LNCAP (cell line): Measurements from ENCODE around the gene CAPN14.

Experiments used
- TF ChIP-seq, protein P1 (sequence below): fragments of 450-650 bp; IDR thresholded peaks from 2 replicates; pipeline ENCODE4 v1.5.1; 2017; ENCODE audit warnings: mild to moderate bottlenecking

CAPN14 gene

GRCh38 chr2:31189141-31189540 lies 28.2 kb downstream of the CAPN14 start:
- TF ChIP-seq, protein P1, sequence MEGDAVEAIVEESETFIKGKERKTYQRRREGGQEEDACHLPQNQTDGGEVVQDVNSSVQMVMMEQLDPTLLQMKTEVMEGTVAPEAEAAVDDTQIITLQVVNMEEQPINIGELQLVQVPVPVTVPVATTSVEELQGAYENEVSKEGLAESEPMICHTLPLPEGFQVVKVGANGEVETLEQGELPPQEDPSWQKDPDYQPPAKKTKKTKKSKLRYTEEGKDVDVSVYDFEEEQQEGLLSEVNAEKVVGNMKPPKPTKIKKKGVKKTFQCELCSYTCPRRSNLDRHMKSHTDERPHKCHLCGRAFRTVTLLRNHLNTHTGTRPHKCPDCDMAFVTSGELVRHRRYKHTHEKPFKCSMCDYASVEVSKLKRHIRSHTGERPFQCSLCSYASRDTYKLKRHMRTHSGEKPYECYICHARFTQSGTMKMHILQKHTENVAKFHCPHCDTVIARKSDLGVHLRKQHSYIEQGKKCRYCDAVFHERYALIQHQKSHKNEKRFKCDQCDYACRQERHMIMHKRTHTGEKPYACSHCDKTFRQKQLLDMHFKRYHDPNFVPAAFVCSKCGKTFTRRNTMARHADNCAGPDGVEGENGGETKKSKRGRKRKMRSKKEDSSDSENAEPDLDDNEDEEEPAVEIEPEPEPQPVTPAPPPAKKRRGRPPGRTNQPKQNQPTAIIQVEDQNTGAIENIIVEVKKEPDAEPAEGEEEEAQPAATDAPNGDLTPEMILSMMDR, result no peak

- TF ChIP-seq, protein P1, result no peak
These were observed 29.2 kb downstream of the CAPN14 start for GRCh38 chr2:31188131-31188530.

DNA sequence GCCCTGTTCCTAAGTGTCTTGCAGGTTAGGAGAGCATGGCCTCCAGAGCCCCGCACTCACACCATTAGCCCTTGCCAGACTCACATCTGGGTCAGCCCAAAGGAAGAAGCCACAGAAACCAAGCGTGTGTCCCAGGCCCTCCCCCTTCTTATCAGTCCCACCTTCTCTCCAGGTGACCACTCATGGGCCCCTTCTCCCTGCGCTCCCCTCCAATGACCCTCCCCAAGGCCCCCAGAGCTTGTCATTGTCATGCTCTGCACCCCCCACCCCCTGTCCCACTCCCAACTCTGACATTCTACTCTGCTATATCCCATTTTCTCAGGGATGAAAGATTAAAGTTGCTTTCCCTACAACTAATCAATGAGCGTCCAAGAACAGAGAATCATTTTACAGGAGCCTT lies 30.1 kb downstream of the CAPN14 start:
- TF ChIP-seq, protein P1, result no peak

DNA sequence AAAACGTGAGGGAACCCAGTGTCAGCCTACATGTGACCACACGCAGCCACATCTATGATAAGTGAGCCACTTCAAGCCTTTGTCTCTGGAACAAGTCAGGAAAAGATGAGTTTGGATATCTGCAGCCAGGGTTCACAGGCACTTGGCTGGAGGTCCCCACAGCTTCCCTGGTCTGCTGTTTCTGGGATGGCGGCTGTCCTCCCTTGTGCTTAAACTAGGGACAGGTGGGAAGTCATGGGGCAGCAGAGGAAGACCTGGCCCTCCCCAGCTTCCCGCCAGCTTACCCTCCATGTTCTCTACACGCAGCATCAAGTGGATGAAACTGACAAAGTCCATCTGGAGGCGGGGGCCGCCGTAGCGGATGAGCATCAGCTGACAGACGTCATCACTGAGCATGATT lies 40.6 kb downstream of the CAPN14 start:
- TF ChIP-seq, protein P1, result no peak

GRCh38 chr2:31171142-31171541 lies 46.2 kb downstream of the CAPN14 start:
- TF ChIP-seq, protein P1, result no peak

- TF ChIP-seq, protein P1, result peak; percentile 84
These were observed 47.1 kb downstream of the CAPN14 start for GRCh38 chr2:31170071-31170698.

GRCh38 chr2:31168291-31168690 lies 49.0 kb downstream of the CAPN14 start:
- TF ChIP-seq, protein P1, result no peak

GRCh38 chr2:31166925-31167324 lies 50.4 kb downstream of the CAPN14 start:
- TF ChIP-seq, protein P1, result no peak
